Activated CD4-positive, alpha-beta T cell treated with anti-CD3 and anti-CD28 coated beads for 36 hours (primary cell): ENCODE measurements around the gene SORCS3. TPM values are rescaled to one million over a fixed set of nuclear protein-coding genes. Genes with fewer than 3 reads are reported as not detected.

Experiments
- ATAC-seq: fragments of 200-7000 bp; cut with Tn5 transposase; one replicate; pipeline ENCODE4 v1.10.0; 2021; ENCODE audit warnings: mild to moderate bottlenecking, moderate library complexity
- CTCF ChIA-PET: fragments of 350-600 bp; sonication (Branson Sonifier 250); formaldehyde crosslinking; loops from one replicate; lab custom pipeline; 2021; ENCODE audit warnings: antibody characterized with exemption; lab: Charles Lee
- POLR2A ChIA-PET: fragments of 350-600 bp; sonication (Branson Sonifier 250); formaldehyde crosslinking; loops from one replicate; lab custom pipeline; 2021; ENCODE audit warnings: antibody characterized with exemption, inconsistent platforms; lab: Charles Lee
- DNase-seq: peaks from one replicate; pipeline ENCODE4 v3.0.0-alpha.2; 2020
- H3K27ac Mint-ChIP-seq: one replicate; pipeline ENCODE4 v1.8.0; 2021; ENCODE audit warnings: mixed read lengths
- H3K27me3 Mint-ChIP-seq: one replicate; pipeline ENCODE4 v1.8.0; 2021; ENCODE audit warnings: mixed read lengths
- H3K36me3 Mint-ChIP-seq: one replicate; pipeline ENCODE4 v1.8.0; 2021; ENCODE audit warnings: low read depth, mixed read lengths
- H3K4me1 Mint-ChIP-seq: one replicate; pipeline ENCODE4 v1.8.0; 2021; ENCODE audit warnings: mixed read lengths
- H3K4me3 Mint-ChIP-seq: one replicate; pipeline ENCODE4 v1.8.0; 2021; ENCODE audit warnings: mild to moderate bottlenecking, moderate library complexity, mixed read lengths
- H3K9me3 Mint-ChIP-seq: one replicate; pipeline ENCODE4 v1.8.0; 2021; ENCODE audit warnings: low read depth, mixed read lengths
- intact Hi-C, 2 experiments: fragments of 100-400 bp; cut with DNase I in 1 of 2; cut with micrococcal nuclease in 1 of 2; formaldehyde crosslinking; loops; one replicate each; pipeline versions ENCODE4 v1.14.2 to v1.15.1; 2022 to 2024; cut with DNase I, micrococcal nuclease
- total RNA-seq, 2 experiments: library from RNA; stranded (reverse); gene quantifications; one replicate each; pipeline ENCODE4 v1.2.3, GENCODE V29; 2021

SORCS3 gene
- total RNA-seq, 2 experiments from 2014 or later = not detected

- intact Hi-C loops = no loop called here
- no peak for DNase-seq
- no peak for ATAC-seq
- no peak overlapping the region for H3K27ac Mint-ChIP-seq
- peaks cover 4% of the 10 kb centered on the region for H3K27me3 Mint-ChIP-seq
- ChIA-PET POLR2A (no interaction called here), CTCF (no interaction called here)
- H3K36me3 Mint-ChIP-seq = no peaks in the 10 kb centered on the region
- no peaks in the 10 kb centered on the region for H3K9me3 Mint-ChIP-seq
- no peaks in the 10 kb centered on the region for H3K4me1 Mint-ChIP-seq
- no peak overlapping the region for H3K4me3 Mint-ChIP-seq
Observed at GRCh38 chr10:104780165-104780564, 139.1 kb downstream of the SORCS3 start.

GRCh38 chr10:104780946-104781595 lies 140.0 kb downstream of the SORCS3 start:
- Mint-ChIP-seq H3K4me1 (no peaks in the 10 kb centered on the region), H3K27me3 (peaks cover 3% of the 10 kb centered on the region), H3K4me3 (no peak overlapping the region), H3K36me3 (no peaks in the 10 kb centered on the region), H3K27ac (no peak overlapping the region), H3K9me3 (no peaks in the 10 kb centered on the region)
- DNase-seq = no peak
- ChIA-PET CTCF (no interaction called here), POLR2A (interaction anchor here (0.5 kb wide), 1 partner anchor 15 kb away, joined by 9 read pairs; no protein-coding TSS in a partner anchor)
- intact Hi-C loops = no loop called here
- ATAC-seq = no peak

GRCh38 chr10:104784452-104784851 lies 143.4 kb downstream of the SORCS3 start:
- ChIA-PET CTCF (no interaction called here), POLR2A (no interaction called here)
- no peaks in the 10 kb centered on the region for H3K4me1 Mint-ChIP-seq
- H3K27ac Mint-ChIP-seq = no peak overlapping the region
- no peaks in the 10 kb centered on the region for H3K36me3 Mint-ChIP-seq
- intact Hi-C loops = no loop called here
- H3K4me3 Mint-ChIP-seq = no peak overlapping the region
- DNase-seq (no peak), ATAC-seq (no peak)
- H3K9me3 Mint-ChIP-seq = no peaks in the 10 kb centered on the region
- no peaks in the 10 kb centered on the region for H3K27me3 Mint-ChIP-seq

GRCh38 chr10:104791471-104791870 lies 150.4 kb downstream of the SORCS3 start:
- Mint-ChIP-seq H3K27me3 (peaks cover 6% of the 10 kb centered on the region), H3K36me3 (no peaks in the 10 kb centered on the region), H3K4me3 (no peak overlapping the region), H3K27ac (no peak overlapping the region), H3K4me1 (no peaks in the 10 kb centered on the region), H3K9me3 (no peaks in the 10 kb centered on the region)
- intact Hi-C loops = no loop called here
- ATAC-seq (no peak), DNase-seq (no peak)
- POLR2A ChIA-PET = no interaction called here
- CTCF ChIA-PET = no interaction called here

- no peak overlapping the region for H3K27ac Mint-ChIP-seq
- peaks cover 6% of the 10 kb centered on the region for H3K27me3 Mint-ChIP-seq
- ATAC-seq (no peak), DNase-seq (no peak)
- POLR2A ChIA-PET = no interaction called here
- H3K9me3 Mint-ChIP-seq = peaks cover 2% of the 10 kb centered on the region
- no peaks in the 10 kb centered on the region for H3K4me1 Mint-ChIP-seq
- CTCF ChIA-PET = no interaction called here
- no peaks in the 10 kb centered on the region for H3K36me3 Mint-ChIP-seq
- intact Hi-C loops = no loop called here
- H3K4me3 Mint-ChIP-seq = no peak overlapping the region
Observed at GRCh38 chr10:104795411-104795810, 154.3 kb downstream of the SORCS3 start.

- DNase-seq (no peak), ATAC-seq (no peak)
- Mint-ChIP-seq H3K9me3 (peaks cover 2% of the 10 kb centered on the region), H3K4me3 (no peak overlapping the region), H3K4me1 (no peaks in the 10 kb centered on the region), H3K27me3 (peaks cover 6% of the 10 kb centered on the region), H3K36me3 (no peaks in the 10 kb centered on the region), H3K27ac (no peak overlapping the region)
- CTCF ChIA-PET = interaction anchor here (0.7 kb wide), 1 partner anchor 8 kb away, joined by 3 read pairs; no protein-coding TSS in a partner anchor
- intact Hi-C loops = no loop called here
- POLR2A ChIA-PET = no interaction called here
Observed at GRCh38 chr10:104796823-104797222, 155.7 kb downstream of the SORCS3 start.

- ATAC-seq = no peak
- no peaks in the 10 kb centered on the region for H3K4me1 Mint-ChIP-seq
- peaks cover 2% of the 10 kb centered on the region for H3K9me3 Mint-ChIP-seq
- intact Hi-C loops = loop anchor here in 1 of 2 experiments (5.0 kb wide), 1 partner anchor 124 kb away; no protein-coding TSS in a partner anchor
- CTCF ChIA-PET = no interaction called here
- H3K4me3 Mint-ChIP-seq = no peak overlapping the region
- no peak for DNase-seq
- H3K36me3 Mint-ChIP-seq = no peaks in the 10 kb centered on the region
- POLR2A ChIA-PET = no interaction called here
- no peak overlapping the region for H3K27ac Mint-ChIP-seq
- no peaks in the 10 kb centered on the region for H3K27me3 Mint-ChIP-seq
Observed at GRCh38 chr10:104802941-104803340, 161.9 kb downstream of the SORCS3 start.

GRCh38 chr10:104804880-104805279 lies 163.8 kb downstream of the SORCS3 start:
- DNase-seq = no peak
- no peak for ATAC-seq
- Mint-ChIP-seq H3K36me3 (no peaks in the 10 kb centered on the region), H3K4me3 (no peak overlapping the region), H3K4me1 (no peaks in the 10 kb centered on the region), H3K27me3 (no peaks in the 10 kb centered on the region), H3K9me3 (no peaks in the 10 kb centered on the region), H3K27ac (no peak overlapping the region)
- intact Hi-C loops = loop anchor here in 1 of 2 experiments (5.0 kb wide), 1 partner anchor 122 kb away; no protein-coding TSS in a partner anchor
- CTCF ChIA-PET = no interaction called here
- POLR2A ChIA-PET = no interaction called here

- ATAC-seq (no peak), DNase-seq (no peak)
- Mint-ChIP-seq H3K4me3 (no peak overlapping the region), H3K27me3 (no peaks in the 10 kb centered on the region), H3K27ac (no peak overlapping the region), H3K9me3 (no peaks in the 10 kb centered on the region), H3K4me1 (no peaks in the 10 kb centered on the region), H3K36me3 (no peaks in the 10 kb centered on the region)
- POLR2A ChIA-PET = no interaction called here
- intact Hi-C loops = no loop called here
- CTCF ChIA-PET = no interaction called here
Observed at GRCh38 chr10:104806801-104807200, 165.7 kb downstream of the SORCS3 start.

- Mint-ChIP-seq H3K9me3 (no peaks in the 10 kb centered on the region), H3K27me3 (no peaks in the 10 kb centered on the region), H3K36me3 (no peaks in the 10 kb centered on the region), H3K4me3 (no peak overlapping the region), H3K4me1 (no peaks in the 10 kb centered on the region), H3K27ac (no peak overlapping the region)
- intact Hi-C loops = no loop called here
- ChIA-PET CTCF (no interaction called here), POLR2A (no interaction called here)
- no peak for DNase-seq
- ATAC-seq = no peak
Observed at GRCh38 chr10:104807581-104808310, 166.7 kb downstream of the SORCS3 start.

GRCh38 chr10:104809288-104810090 lies 168.4 kb downstream of the SORCS3 start:
- POLR2A ChIA-PET = no interaction called here
- CTCF ChIA-PET = no interaction called here
- Mint-ChIP-seq H3K9me3 (no peaks in the 10 kb centered on the region), H3K36me3 (no peaks in the 10 kb centered on the region), H3K4me1 (no peaks in the 10 kb centered on the region), H3K27me3 (peaks cover 2% of the 10 kb centered on the region), H3K4me3 (no peak overlapping the region), H3K27ac (no peak overlapping the region)
- DNase-seq (no peak), ATAC-seq (no peak)
- intact Hi-C loops = no loop called here
